ENCODE results near the gene LIN7B. TPM values are rescaled to one million over a fixed set of nuclear protein-coding genes. Genes with fewer than 3 reads are reported as not detected.
"Not testable (repeated sequence)": the region's sequence is repeated elsewhere in the genome, so short reads cannot be mapped to it uniquely, and the experiment has no call there.

Gene LIN7B
- total and polyA plus RNA-seq, 4 donors = 20.7 to 62.7 (median 40.1) TPM

GRCh38 chr19:49118565-49119410 lies 4.6 kb downstream of the LIN7B start, which contains the start of gene C19orf73:
TSS of gene C19orf73 (minus strand) at chr19:49119143. CDS start at chr19:49119022, 121 bp downstream.
- H3K4me3 ChIP-seq (ENCODE audit: low read depth, low read length) = peak within 1 kb of the TSS; percentile 71
- no peaks in the 10 kb centered on the region for H3K9me3 ChIP-seq (ENCODE audit: control insufficient read depth, insufficient read depth, low read length)
- peaks cover 18% of the 10 kb centered on the region for H3K36me3 ChIP-seq (ENCODE audit: control insufficient read depth, insufficient read depth, low read length)
- under 1% methylated on average over 85 of the region's 85 CpGs for WGBS (ENCODE audit: insufficient coverage)
- DNase-seq (ENCODE audit: low read depth in 4 of 6, low spot score in 6 of 6) = peak in 5 of 6 donors; percentile 89 to 99 (median 93)
- H3K27me3 ChIP-seq (ENCODE audit: control insufficient read depth, insufficient read depth, low read length) = peaks cover 5% of the 10 kb centered on the region
- H3K4me1 ChIP-seq (ENCODE audit: control insufficient read depth, insufficient read depth, low read length) = peaks cover 44% of the 10 kb centered on the region
- peak within 1 kb of the TSS; percentile 93 for H3K27ac ChIP-seq (ENCODE audit: low read depth, low read length)

DNA sequence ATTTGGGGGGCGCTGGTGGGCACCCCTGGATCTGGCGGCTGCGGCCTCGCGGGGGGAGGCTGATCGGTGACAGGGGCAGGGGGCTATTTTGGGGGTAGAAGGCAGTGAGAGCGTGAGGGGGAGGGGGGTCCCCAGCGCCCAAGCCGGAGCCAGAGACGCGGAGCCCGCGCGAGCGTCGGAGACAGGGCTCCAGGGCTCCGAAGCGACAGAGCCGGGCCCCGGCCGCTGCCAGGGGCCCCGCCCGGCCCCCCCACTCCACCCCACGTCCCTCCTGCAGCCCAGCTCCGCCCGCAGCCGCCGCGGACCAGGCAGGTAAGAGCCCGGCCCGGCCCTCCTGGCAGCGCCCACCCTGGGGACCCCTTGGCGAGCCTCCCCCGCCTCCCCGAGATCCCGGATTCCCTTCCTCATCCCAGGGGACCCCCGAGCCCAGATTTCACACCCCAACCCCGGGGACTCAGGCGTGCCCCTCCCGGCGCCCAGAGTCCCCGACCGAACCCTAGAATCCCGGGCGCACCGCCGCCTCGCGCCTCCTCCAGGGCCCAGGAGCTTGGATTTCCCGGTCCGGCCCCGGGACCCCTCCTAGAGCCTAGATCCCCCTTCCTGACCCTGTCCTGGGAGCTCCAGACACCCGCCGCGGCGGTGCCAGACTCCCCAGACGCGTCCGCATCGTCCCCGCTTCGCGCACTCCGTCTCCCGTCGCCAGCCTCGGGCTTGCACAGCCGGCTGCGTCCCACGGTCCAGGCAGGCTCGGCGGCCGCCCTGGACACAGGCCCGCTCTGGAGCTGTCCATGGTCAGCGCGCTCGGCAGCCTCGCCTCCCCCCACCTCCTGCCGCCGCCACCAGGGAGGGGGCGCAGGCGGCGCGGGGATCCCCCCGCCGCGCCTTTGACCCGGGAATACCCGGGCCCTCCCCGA lies 5.5 kb downstream of the LIN7B start, which contains the start of gene PPFIA3:
TSS of gene PPFIA3 (plus strand) at position 134 of the 914 bp plus-strand sequence. CDS start 8,330 bp downstream, outside the sequence.
- no peaks in the 10 kb centered on the region for H3K9me3 ChIP-seq (ENCODE audit: control insufficient read depth, insufficient read depth, low read length)
- H3K4me1 ChIP-seq (ENCODE audit: control insufficient read depth, insufficient read depth, low read length) = peaks cover 42% of the 10 kb centered on the region
- H3K4me3 ChIP-seq (ENCODE audit: low read depth, low read length) = peak within 1 kb of the TSS; percentile 71
- DNase-seq (ENCODE audit: low read depth in 4 of 6, low spot score in 6 of 6) = peak in 2 of 6 donors; percentile 49 to 68
- peaks cover 5% of the 10 kb centered on the region for H3K27me3 ChIP-seq (ENCODE audit: control insufficient read depth, insufficient read depth, low read length)
- H3K36me3 ChIP-seq (ENCODE audit: control insufficient read depth, insufficient read depth, low read length) = peaks cover 18% of the 10 kb centered on the region
- peak within 1 kb of the TSS; percentile 93 for H3K27ac ChIP-seq (ENCODE audit: low read depth, low read length)
- WGBS (ENCODE audit: insufficient coverage) = under 1% methylated on average over 83 of the region's 90 CpGs

DNA sequence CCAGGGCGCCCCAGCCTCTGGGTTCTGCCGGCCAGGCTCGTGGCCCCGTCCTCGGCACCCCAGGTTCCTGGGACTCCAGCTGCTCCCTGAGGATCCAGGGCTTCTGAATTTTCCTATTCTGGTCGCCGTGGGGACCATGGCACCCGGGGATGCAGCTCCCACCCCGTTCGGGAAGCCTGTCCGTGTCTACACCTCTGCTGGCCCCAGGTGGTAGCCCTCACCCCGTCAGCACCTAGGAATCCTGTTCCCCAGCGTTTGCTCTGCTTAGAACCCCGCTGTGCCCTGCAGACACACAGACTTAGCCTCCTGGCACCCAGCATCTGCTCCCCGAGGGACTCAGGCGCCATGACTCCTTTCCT lies 6.1 kb downstream of the LIN7B start:
- no peak for DNase-seq (ENCODE audit: low read depth in 4 of 6, low spot score in 6 of 6)
- H3K4me1 ChIP-seq (ENCODE audit: control insufficient read depth, insufficient read depth, low read length) = peaks cover 40% of the 10 kb centered on the region
- H3K36me3 ChIP-seq (ENCODE audit: control insufficient read depth, insufficient read depth, low read length) = peaks cover 18% of the 10 kb centered on the region
- no peaks in the 10 kb centered on the region for H3K9me3 ChIP-seq (ENCODE audit: control insufficient read depth, insufficient read depth, low read length)
- no peak overlapping the region for H3K27ac ChIP-seq (ENCODE audit: low read depth, low read length)
- WGBS (ENCODE audit: insufficient coverage) = 8% methylated on average over 16 of the region's 16 CpGs
- no peak overlapping the region for H3K4me3 ChIP-seq (ENCODE audit: low read depth, low read length)
- H3K27me3 ChIP-seq (ENCODE audit: control insufficient read depth, insufficient read depth, low read length) = peaks cover 5% of the 10 kb centered on the region

DNA sequence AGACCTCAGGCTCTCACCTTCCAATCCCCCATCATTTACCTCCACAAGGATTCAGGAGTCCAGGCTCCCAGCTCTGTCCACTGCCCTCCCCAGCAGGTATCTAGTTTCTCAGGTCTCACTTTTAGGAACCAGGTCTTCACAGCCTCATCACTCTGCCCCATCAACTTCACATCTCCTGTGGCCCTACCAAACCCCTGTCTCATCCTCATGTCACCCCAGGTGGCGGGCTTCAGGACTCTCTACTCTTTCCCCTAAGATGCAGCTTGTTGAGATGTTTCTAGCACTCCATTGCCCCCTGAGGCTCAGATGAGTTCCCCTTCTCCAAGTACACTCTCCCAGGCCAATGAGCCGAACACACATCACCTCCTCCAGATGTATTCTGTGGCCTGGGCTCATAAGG lies 6.7 kb downstream of the LIN7B start:
- Histone ChIP-seq H3K4me1 (ENCODE audit: control insufficient read depth, insufficient read depth, low read length) (peaks cover 36% of the 10 kb centered on the region), H3K4me3 (ENCODE audit: low read depth, low read length) (no peak overlapping the region), H3K9me3 (ENCODE audit: control insufficient read depth, insufficient read depth, low read length) (no peaks in the 10 kb centered on the region), H3K36me3 (ENCODE audit: control insufficient read depth, insufficient read depth, low read length) (peaks cover 16% of the 10 kb centered on the region), H3K27me3 (ENCODE audit: control insufficient read depth, insufficient read depth, low read length) (peaks cover 5% of the 10 kb centered on the region), H3K27ac (ENCODE audit: low read depth, low read length) (no peak overlapping the region)
- no peak for DNase-seq (ENCODE audit: low read depth in 4 of 6, low spot score in 6 of 6)
- 100% methylated on average over 1 of the region's 2 CpGs for WGBS (ENCODE audit: insufficient coverage)

GRCh38 chr19:49121841-49122240 lies 7.7 kb downstream of the LIN7B start:
- 95% methylated on average over 4 of the region's 10 CpGs for whole genome bisulfite sequencing (ENCODE audit: insufficient coverage)
- peaks cover 36% of the 10 kb centered on the region for H3K4me1 ChIP-seq (ENCODE audit: control insufficient read depth, insufficient read depth, low read length)
- not testable (repeated sequence) for DNase-seq (ENCODE audit: low read depth in 4 of 6, low spot score in 6 of 6); H3K4me3 ChIP-seq (ENCODE audit: low read depth, low read length); H3K27ac ChIP-seq (ENCODE audit: low read depth, low read length); H3K27me3 ChIP-seq (ENCODE audit: control insufficient read depth, insufficient read depth, low read length); H3K9me3 ChIP-seq (ENCODE audit: control insufficient read depth, insufficient read depth, low read length); H3K36me3 ChIP-seq (ENCODE audit: control insufficient read depth, insufficient read depth, low read length)

GRCh38 chr19:49123285-49123684 lies 9.1 kb downstream of the LIN7B start:
- not testable (repeated sequence) for H3K9me3 ChIP-seq (ENCODE audit: control insufficient read depth, insufficient read depth, low read length); H3K4me3 ChIP-seq (ENCODE audit: low read depth, low read length); H3K27ac ChIP-seq (ENCODE audit: low read depth, low read length); DNase-seq (ENCODE audit: low read depth in 4 of 6, low spot score in 6 of 6); H3K27me3 ChIP-seq (ENCODE audit: control insufficient read depth, insufficient read depth, low read length); H3K36me3 ChIP-seq (ENCODE audit: control insufficient read depth, insufficient read depth, low read length)
- H3K4me1 ChIP-seq (ENCODE audit: control insufficient read depth, insufficient read depth, low read length) = peaks cover 33% of the 10 kb centered on the region
- WGBS (ENCODE audit: insufficient coverage) = 91% methylated on average over 11 of the region's 11 CpGs

GRCh38 chr19:49125025-49125731 lies 11.0 kb downstream of the LIN7B start:
- no peak overlapping the region for H3K4me3 ChIP-seq (ENCODE audit: low read depth, low read length)
- DNase-seq (ENCODE audit: low read depth in 4 of 6, low spot score in 6 of 6) = no peak
- no peak overlapping the region for H3K27ac ChIP-seq (ENCODE audit: low read depth, low read length)
- H3K27me3 ChIP-seq (ENCODE audit: control insufficient read depth, insufficient read depth, low read length) = peaks cover 2% of the 10 kb centered on the region
- peaks cover 28% of the 10 kb centered on the region for H3K4me1 ChIP-seq (ENCODE audit: control insufficient read depth, insufficient read depth, low read length)
- 31% methylated on average over 14 of the region's 23 CpGs for WGBS (ENCODE audit: insufficient coverage)
- peaks cover 18% of the 10 kb centered on the region for H3K36me3 ChIP-seq (ENCODE audit: control insufficient read depth, insufficient read depth, low read length)
- H3K9me3 ChIP-seq (ENCODE audit: control insufficient read depth, insufficient read depth, low read length) = no peaks in the 10 kb centered on the region

GRCh38 chr19:49126575-49126974 lies 12.4 kb downstream of the LIN7B start:
- Histone ChIP-seq H3K4me1 (ENCODE audit: control insufficient read depth, insufficient read depth, low read length) (peaks cover 18% of the 10 kb centered on the region), H3K36me3 (ENCODE audit: control insufficient read depth, insufficient read depth, low read length) (peaks cover 29% of the 10 kb centered on the region), H3K27me3 (ENCODE audit: control insufficient read depth, insufficient read depth, low read length) (no peaks in the 10 kb centered on the region), H3K9me3 (ENCODE audit: control insufficient read depth, insufficient read depth, low read length) (no peaks in the 10 kb centered on the region), H3K27ac (ENCODE audit: low read depth, low read length) (no peak overlapping the region), H3K4me3 (ENCODE audit: low read depth, low read length) (no peak overlapping the region)
- no CpG with 5 or more reads among the region's 4 CpGs for WGBS (ENCODE audit: insufficient coverage)
- no peak for DNase-seq (ENCODE audit: low read depth in 4 of 6, low spot score in 6 of 6)

- Histone ChIP-seq H3K4me3 (ENCODE audit: low read depth, low read length) (peak overlapping the region; percentile 12), H3K27ac (ENCODE audit: low read depth, low read length) (peak overlapping the region; percentile 73), H3K4me1 (ENCODE audit: control insufficient read depth, insufficient read depth, low read length) (peaks cover 18% of the 10 kb centered on the region), H3K36me3 (ENCODE audit: control insufficient read depth, insufficient read depth, low read length) (peaks cover 33% of the 10 kb centered on the region)
- not testable (repeated sequence) for H3K9me3 ChIP-seq (ENCODE audit: control insufficient read depth, insufficient read depth, low read length); DNase-seq (ENCODE audit: low read depth in 4 of 6, low spot score in 6 of 6); H3K27me3 ChIP-seq (ENCODE audit: control insufficient read depth, insufficient read depth, low read length)
- 100% methylated on average over 1 of the region's 12 CpGs for WGBS (ENCODE audit: insufficient coverage)
Observed at GRCh38 chr19:49127225-49127624, 13.1 kb downstream of the LIN7B start.

All from spinal cord (tissue), 10 donors.